GM21360 (cell line): ENCODE results near the gene C1RL.

Experiments used
- ATAC-seq: cut with Tn5 transposase; IDR thresholded peaks from one replicate; pipeline ENCODE4 v1.9.1; 2021; ENCODE audit warnings: mild to moderate bottlenecking, moderate library complexity; ENCODE audit not compliant: unreplicated experiment

Gene C1RL

GRCh38 chr12:7093892-7094291 lies 15.1 kb downstream of the C1RL start:
- ATAC-seq: no peak

GRCh38 chr12:7093486-7093885 lies 15.5 kb downstream of the C1RL start:
- ATAC-seq: no peak

GRCh38 chr12:7092986-7093460 lies 16.0 kb downstream of the C1RL start:
- ATAC-seq: no peak

GRCh38 chr12:7092229-7092985 lies 16.6 kb downstream of the C1RL start, which contains the start of gene C1R:
C1R (minus strand) TSS chr12:7092445; CDS start chr12:7092388, 57 bp downstream.
- no peak for ATAC-seq

GRCh38 chr12:7091660-7092228 lies 17.3 kb downstream of the C1RL start:
- no peak for ATAC-seq

- no peak for ATAC-seq
Measured at GRCh38 chr12:7091171-7091570, 17.8 kb downstream of the C1RL start.

- no peak for ATAC-seq
Measured at GRCh38 chr12:7090222-7090998, 18.6 kb downstream of the C1RL start.

GRCh38 chr12:7089196-7089871 lies 19.7 kb downstream of the C1RL start:
- no peak for ATAC-seq

- ATAC-seq: no peak
Measured at GRCh38 chr12:7083125-7083524, 25.9 kb downstream of the C1RL start.

GRCh38 chr12:7081037-7081436 lies 28.0 kb downstream of the C1RL start:
- no peak for ATAC-seq

GRCh38 chr12:7079826-7080125 lies 29.2 kb downstream of the C1RL start:
- ATAC-seq: no peak

- no peak for ATAC-seq
Measured at GRCh38 chr12:7078163-7078562, 30.9 kb downstream of the C1RL start.

- no peak for ATAC-seq
Measured at GRCh38 chr12:7076493-7076892, 32.5 kb downstream of the C1RL start.

GRCh38 chr12:7075939-7076338 lies 33.1 kb downstream of the C1RL start:
- no peak for ATAC-seq

- no peak for ATAC-seq
Measured at GRCh38 chr12:7075518-7075917, 33.5 kb downstream of the C1RL start.

- no peak for ATAC-seq
Measured at GRCh38 chr12:7073946-7074345, 35.1 kb downstream of the C1RL start.

GRCh38 chr12:7072554-7072953 lies 36.5 kb downstream of the C1RL start:
- ATAC-seq: no peak

GRCh38 chr12:7072035-7072434 lies 37.0 kb downstream of the C1RL start:
- ATAC-seq: no peak

- no peak for ATAC-seq
Measured at GRCh38 chr12:7069386-7069785, 39.6 kb downstream of the C1RL start.

GRCh38 chr12:7068994-7069346 lies 40.0 kb downstream of the C1RL start:
- ATAC-seq: no peak

GRCh38 chr12:7068240-7068993 lies 40.6 kb downstream of the C1RL start:
- ATAC-seq: no peak
